HCT116 (cell line): ENCODE results near the gene LRRC74A.

Experiments
- CTCF ChIP-seq, 3 experiments: fragments of 200-600 bp in 1 of 3; sonication (generic) in 1 of 3; IDR thresholded peaks in 2 of 3; conservative IDR thresholded peaks in 1 of 3; 2 replicates each; pipeline ENCODE4 v1.5.1; 2012 to 2017; ENCODE audit warnings: low read depth in 2 of 3, low read length in 2 of 3, antibody characterized with exemption in 1 of 3, borderline replicate concordance in 1 of 3, control low read depth in 1 of 3, mild to moderate bottlenecking in 1 of 3, mixed read lengths in 1 of 3, mixed run types in 1 of 3, moderate library complexity in 1 of 3; ENCODE audit not compliant: insufficient read depth in 1 of 3
- EZH2 ChIP-seq: fragments of 200-600 bp; sonication (generic); IDR thresholded peaks from 2 replicates; pipeline ENCODE4 v1.6.1; 2017; ENCODE audit warnings: antibody characterized with exemption, mixed run types
- RAD21 ChIP-seq: IDR thresholded peaks from 2 replicates; pipeline ENCODE4 v1.6.1; 2012; ENCODE audit warnings: low read depth, mild to moderate bottlenecking
- REST ChIP-seq: IDR thresholded peaks from 2 replicates; pipeline ENCODE4 v1.6.1; 2012; ENCODE audit warnings: low read depth

- no peak for TF ChIP-seq EZH2
- no peak for TF ChIP-seq REST
- TF ChIP-seq CTCF (IDR thresholded peaks at IDR 0.05 in 2 of 3, conservative IDR thresholded peaks at IDR 0.05 in 1 of 3; ENCODE audit: borderline replicate concordance in 1 of 3, insufficient read depth in 1 of 3, low read depth in 2 of 3, low read length in 2 of 3), result no peak
- TF ChIP-seq RAD21, result no peak
These were observed 83.1 kb downstream of the LRRC74A start for GRCh38 chr14:76909266-76909665.
